IMR-90 (cell line): ENCODE results near the gene SCARB1. TPM values are rescaled to one million over a fixed set of nuclear protein-coding genes. Genes with fewer than 3 reads are reported as not detected.

Experiments
- ATAC-seq: fragments of 200-7000 bp; cut with Tn5 transposase; 2 replicates; pipeline ENCODE4 v1.9.1; 2020; ENCODE audit warnings: low read depth, mild to moderate bottlenecking, moderate library complexity
- BruUV-seq: library from RNA; stranded (reverse); fragments of 400-500 nt; replicated peaks from 2 replicates; lab custom pipeline; 2021; lab: Mats Ljungman, UMichigan
- CTCF ChIA-PET: fragments of 300-600 bp; formaldehyde crosslinking; extraction: SDS; loops from one replicate; lab custom pipeline; 2021; ENCODE audit warnings: antibody characterized with exemption; lab: Yijun Ruan, JAX
- POLR2A ChIA-PET: fragments of 300-600 bp; sonication (Branson Sonifier 250); formaldehyde crosslinking; loops from one replicate; lab custom pipeline; 2022; ENCODE audit warnings: antibody characterized with exemption; ENCODE audit not compliant: unreplicated experiment; lab: Charles Lee
- DNase-seq: peaks from one replicate; pipeline ENCODE4 v3.0.0; 2013
- H2AFZ ChIP-seq: replicated peaks from 2 replicates; pipeline ENCODE3; 2013; ENCODE audit warnings: low read length, mild to moderate bottlenecking; ENCODE audit not compliant: poor library complexity
- H2AK5ac ChIP-seq: 2 replicates; pipeline ENCODE4 v1.6.1; 2013; ENCODE audit warnings: low read depth, low read length, inconsistent platforms
- H2AK9ac ChIP-seq: replicated peaks from 2 replicates; pipeline ENCODE3; 2013; ENCODE audit warnings: mild to moderate bottlenecking, low read depth, low read length, moderate library complexity; ENCODE audit not compliant: poor library complexity
- H2BK120ac ChIP-seq: 2 replicates; pipeline ENCODE4 v1.6.1; 2013; ENCODE audit warnings: low read depth, low read length, inconsistent platforms
- H2BK15ac ChIP-seq: 3 replicates; pipeline ENCODE4 v1.6.1; 2013; ENCODE audit warnings: low read depth, low read length, inconsistent platforms
- H2BK20ac ChIP-seq: 2 replicates; pipeline ENCODE4 v1.6.1; 2013; ENCODE audit warnings: low read depth, mild to moderate bottlenecking, inconsistent platforms, low read length, moderate library complexity
- H2BK5ac ChIP-seq: 2 replicates; pipeline ENCODE4 v1.6.1; 2013; ENCODE audit warnings: mild to moderate bottlenecking, low read depth, low read length, inconsistent platforms; ENCODE audit not compliant: poor library complexity, severe bottlenecking
- H3K14ac ChIP-seq: replicated peaks from 2 replicates; pipeline ENCODE4 v1.6.1; 2013; ENCODE audit warnings: low read depth, low read length, inconsistent platforms
- H3K18ac ChIP-seq: 2 replicates; pipeline ENCODE4 v1.6.1; 2013; ENCODE audit warnings: low read depth, low read length, control low read depth
- H3K23ac ChIP-seq: 2 replicates; pipeline ENCODE4 v1.6.1; 2013; ENCODE audit warnings: low read depth, low read length, inconsistent platforms
- H3K27ac ChIP-seq: 2 replicates; pipeline ENCODE4 v1.5.1; 2013; ENCODE audit warnings: mild to moderate bottlenecking, control low read depth, low read length; ENCODE audit not compliant: insufficient read depth
- H3K27me3 ChIP-seq: 2 replicates; pipeline ENCODE4 v1.6.1; 2013; ENCODE audit warnings: low read length; ENCODE audit not compliant: control insufficient read depth, insufficient read depth
- H3K36me3 ChIP-seq: 2 replicates; pipeline ENCODE4 v1.6.1; 2013; ENCODE audit warnings: low read length, mixed read lengths; ENCODE audit not compliant: control insufficient read depth, insufficient read depth
- H3K4ac ChIP-seq: 2 replicates; pipeline ENCODE4 v1.6.1; 2013; ENCODE audit warnings: low read depth, low read length, inconsistent platforms
- H3K4me1 ChIP-seq: 2 replicates; pipeline ENCODE4 v1.6.1; 2013; ENCODE audit warnings: low read length, mixed read lengths; ENCODE audit not compliant: control insufficient read depth, insufficient read depth
- H3K4me2 ChIP-seq: 2 replicates; pipeline ENCODE4 v1.6.1; 2013; ENCODE audit warnings: low read depth, mild to moderate bottlenecking, control low read depth, low read length, moderate library complexity
- H3K4me3 ChIP-seq: 2 replicates; pipeline ENCODE4 v1.5.1; 2013; ENCODE audit warnings: low read depth, mild to moderate bottlenecking, control low read depth, low read length, moderate library complexity; ENCODE audit not compliant: insufficient read depth
- H3K56ac ChIP-seq: 2 replicates; pipeline ENCODE4 v1.6.1; 2013; ENCODE audit warnings: low read length, inconsistent platforms; ENCODE audit not compliant: insufficient read depth; ENCODE audit errors: extremely low read depth
- H3K79me1 ChIP-seq, 2 experiments: 2 replicates each; pipeline ENCODE4 v1.6.1; 2013; ENCODE audit warnings: low read length in 2 of 2, inconsistent platforms in 1 of 2, low read depth in 1 of 2
- H3K9ac ChIP-seq: 2 replicates; pipeline ENCODE4 v1.6.1; 2013; ENCODE audit warnings: low read depth, low read length, control low read depth
- H3K9me1 ChIP-seq: 2 replicates; pipeline ENCODE4 v1.6.1; 2013; ENCODE audit warnings: low read length, inconsistent platforms; ENCODE audit not compliant: insufficient read depth
- H3K9me3 ChIP-seq: 2 replicates; pipeline ENCODE4 v1.6.1; 2013; ENCODE audit warnings: low read length; ENCODE audit not compliant: control insufficient read depth, insufficient read depth
- H4K20me1 ChIP-seq: 2 replicates; pipeline ENCODE4 v1.6.1; 2013; ENCODE audit warnings: low read length, inconsistent platforms; ENCODE audit not compliant: insufficient read depth
- H4K5ac ChIP-seq: 2 replicates; pipeline ENCODE4 v1.6.1; 2013; ENCODE audit warnings: mild to moderate bottlenecking, low read depth, low read length, control low read depth
- H4K8ac ChIP-seq, 2 experiments: 2 replicates each; pipeline ENCODE4 v1.6.1; 2013; ENCODE audit warnings: low read depth in 2 of 2, low read length in 2 of 2, control low read depth in 1 of 2, inconsistent platforms in 1 of 2
- H4K91ac ChIP-seq: 2 replicates; pipeline ENCODE4 v1.6.1; 2013; ENCODE audit warnings: low read depth, low read length, inconsistent platforms; ENCODE audit not compliant: insufficient read depth
- BHLHE40 ChIP-seq: fragments of 150-350 bp; IDR thresholded peaks from 2 replicates; pipeline ENCODE4 v1.6.1; 2016; ENCODE audit warnings: mild to moderate bottlenecking, low read depth, low read length
- CHD1 ChIP-seq: IDR thresholded peaks from 2 replicates; pipeline ENCODE4 v1.6.1; 2012; ENCODE audit warnings: low read depth, low read length, improper control_type of control experiment
- FOS ChIP-seq: fragments of 150-350 bp; IDR thresholded peaks from 2 replicates; pipeline ENCODE4 v1.6.1; 2016; ENCODE audit warnings: low read depth, low read length
- MAFK ChIP-seq: IDR thresholded peaks from 2 replicates; pipeline ENCODE4 v1.6.1; 2012; ENCODE audit warnings: low read depth, low read length, improper control_type of control experiment
- MAZ ChIP-seq: IDR thresholded peaks from 2 replicates; pipeline ENCODE4 v1.6.1; 2012; ENCODE audit warnings: low read depth, mild to moderate bottlenecking, low read length, improper control_type of control experiment, moderate library complexity, borderline replicate concordance
- MXI1 ChIP-seq: IDR thresholded peaks from 2 replicates; pipeline ENCODE4 v1.6.1; 2012; ENCODE audit warnings: low read depth, mild to moderate bottlenecking, low read length, moderate library complexity, borderline replicate concordance
- NFE2L2 ChIP-seq: fragments of 150-350 bp; IDR thresholded peaks from 2 replicates; pipeline ENCODE4 v1.6.1; 2016; ENCODE audit warnings: low read depth, mild to moderate bottlenecking, low read length
- POLR2A ChIP-seq: IDR thresholded peaks from 2 replicates; pipeline ENCODE4 v1.6.1; 2012; ENCODE audit warnings: mild to moderate bottlenecking, low read depth, low read length
- RAD21 ChIP-seq: IDR thresholded peaks from 2 replicates; pipeline ENCODE4 v1.6.1; 2012; ENCODE audit warnings: low read length, improper control_type of control experiment
- RCOR1 ChIP-seq: IDR thresholded peaks from 2 replicates; pipeline ENCODE4 v1.6.1; 2012; ENCODE audit warnings: mild to moderate bottlenecking, low read length, improper control_type of control experiment; ENCODE audit not compliant: insufficient replicate concordance
- RFX5 ChIP-seq: IDR thresholded peaks from 2 replicates; pipeline ENCODE4 v1.8.0; 2012; ENCODE audit warnings: low read depth, mild to moderate bottlenecking, low read length, moderate library complexity
- SMC3 ChIP-seq: fragments of 150-350 bp; IDR thresholded peaks from 2 replicates; pipeline ENCODE4 v1.6.1; 2016; ENCODE audit warnings: low read depth, mild to moderate bottlenecking, antibody characterized with exemption, low read length, moderate library complexity
- WGBS, 2 experiments: methylation state at CpG; one replicate each; pipeline versions ENCODE4 v1.1.5 to v1.1.7; 2013; ENCODE audit warnings: missing lambda C conversion rate in 2 of 2; ENCODE audit not compliant: insufficient read length in 1 of 2; ENCODE audit errors: extremely low coverage in 2 of 2; 5-methylcytosine and 5-hydroxymethylcytosine counted together
- dilution Hi-C: fragments of 300-500 bp; cut with HindIII; formaldehyde crosslinking; loops from one replicate; pipeline ENCODE4 v1.14.3; 2018; ENCODE audit warnings: low sequenced_read_pairs; ENCODE audit not compliant: unreplicated experiment
- in situ Hi-C: fragments of 300-500 bp; cut with MboI; formaldehyde crosslinking; loops from 3 replicates; pipeline ENCODE4 v1.14.3; 2019; ENCODE audit warnings: low sequenced_read_pairs, inconsistent platforms, mixed read lengths
- intact Hi-C: fragments of 100-400 bp; cut with micrococcal nuclease; formaldehyde crosslinking; loops from 2 replicates; pipeline ENCODE4 v1.10.0; 2022
- polyA plus RNA-seq, 3 experiments: library from polyadenylated mRNA; depleted of rRNA; stranded (reverse); fragments of >200 nt; gene quantifications; 2 replicates each; pipeline ENCODE4 v1.2.3, GENCODE V29; 2012; ENCODE audit warnings: low replicate concordance in 1 of 3
- total RNA-seq: library from RNA; depleted of rRNA; stranded (reverse); fragments of >200 nt; gene quantifications from 2 replicates; pipeline ENCODE4 v1.2.3, GENCODE V29; 2012
- TF ChIP-seq, protein P1 (sequence below): fragments of 150-350 bp; IDR thresholded peaks from 2 replicates; pipeline ENCODE4 v1.6.1; 2016; ENCODE audit warnings: low read depth, mild to moderate bottlenecking, low read length, moderate library complexity, borderline replicate concordance
- TF ChIP-seq, protein P2 (sequence below): fragments of 150-350 bp; IDR thresholded peaks from 2 replicates; pipeline ENCODE4 v1.6.1; 2017; ENCODE audit warnings: mild to moderate bottlenecking, antibody characterized with exemption, low read length, low read depth

The SCARB1 gene
- total and polyA plus RNA-seq, 2 of the 4 experiments (the other 2 are of a cell fraction): 3.0 to 24.8 TPM

DNA sequence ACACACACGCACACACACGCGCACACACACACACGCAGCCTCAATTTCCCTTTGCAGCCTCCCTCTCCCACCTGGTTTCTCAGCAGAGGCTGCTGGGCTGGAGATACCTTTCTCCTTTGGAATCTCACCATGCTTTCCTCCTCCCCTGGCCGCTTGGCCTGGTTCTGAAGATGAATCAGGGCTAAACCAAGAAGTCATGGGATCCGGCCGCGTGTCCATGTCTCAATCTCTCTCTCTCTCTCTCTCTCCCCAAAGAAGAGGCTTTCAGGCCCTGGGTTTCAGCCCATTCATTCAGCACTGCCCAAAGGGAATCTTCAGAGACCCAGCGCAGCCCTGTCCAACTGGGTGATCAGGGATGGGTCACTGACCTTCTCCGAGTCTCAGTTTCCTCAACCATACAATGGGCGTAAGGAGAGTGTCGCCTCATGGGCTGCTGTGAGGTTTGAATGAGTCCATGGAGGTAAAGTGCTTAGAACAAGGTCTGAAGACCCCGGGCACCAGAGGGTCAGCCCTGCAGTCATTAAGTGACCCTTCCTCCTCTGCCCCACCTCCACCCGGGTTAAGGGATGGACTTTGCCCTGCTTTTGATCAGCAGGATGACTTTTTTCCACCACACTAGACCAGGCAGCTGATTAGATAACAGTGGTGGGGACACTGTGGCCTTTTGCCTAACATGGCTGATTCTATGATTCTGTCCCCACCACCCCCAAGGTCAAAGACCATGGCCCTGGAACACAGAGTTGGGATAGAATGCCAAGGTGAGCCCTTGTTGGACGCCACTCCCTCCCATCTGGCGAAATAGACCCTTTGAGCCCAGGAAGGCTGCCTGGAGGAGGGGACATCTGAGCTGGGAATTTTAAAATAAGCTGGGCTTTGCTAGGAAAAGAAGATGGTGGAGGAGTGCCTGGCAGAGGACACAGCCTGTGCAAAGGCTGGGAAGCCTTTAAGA lies 42.1 kb downstream of the SCARB1 start:
- H3K4me2 ChIP-seq: no peak overlapping the region
- no peaks in the 10 kb centered on the region; a peak in 1 of 4 replicates for H3K79me1 ChIP-seq
- no peak overlapping the region for H2BK5ac ChIP-seq
- no peaks in the 10 kb centered on the region for H3K27me3 ChIP-seq
- H2BK120ac ChIP-seq: no peak overlapping the region
- BruUV-seq: no TSS peak
- POLR2A ChIA-PET: no interaction called here
- H2AK9ac ChIP-seq: no peak overlapping the region
- no peak overlapping the region for H4K91ac ChIP-seq
- H3K36me3 ChIP-seq: no peaks in the 10 kb centered on the region
- no peak overlapping the region for H3K27ac ChIP-seq
- H3K23ac ChIP-seq: no peak overlapping the region
- H3K9ac ChIP-seq: no peak overlapping the region
- no peak overlapping the region for H4K5ac ChIP-seq
- H4K8ac ChIP-seq: no peak overlapping the region
- dilution Hi-C loops (no loop called here), intact Hi-C loops (loop anchor here (10.0 kb wide), 1 partner anchor 83 kb away; no protein-coding TSS in a partner anchor), in situ Hi-C loops (no loop called here)
- no peak overlapping the region for H2AK5ac ChIP-seq
- ATAC-seq (no peak), DNase-seq (no peak)
- H2AFZ ChIP-seq: no peak overlapping the region
- no peaks in the 10 kb centered on the region for H3K4me1 ChIP-seq
- no peak overlapping the region for H3K4ac ChIP-seq
- peaks cover 4% of the 10 kb centered on the region; the same call in 1 of the 2 replicates for H4K20me1 ChIP-seq
- no peak overlapping the region for H3K4me3 ChIP-seq
- H3K9me1 ChIP-seq: peaks cover 3% of the 10 kb centered on the region; the same call in 1 of the 2 replicates
- no peak overlapping the region for H3K56ac ChIP-seq
- H3K9me3 ChIP-seq: no peaks in the 10 kb centered on the region
- CTCF ChIA-PET: no interaction called here
- no peak overlapping the region for H3K18ac ChIP-seq
- no peak overlapping the region for H3K14ac ChIP-seq
- H2BK20ac ChIP-seq: no peak overlapping the region
- 86% methylated on average over 4 of the region's 16 CpGs; no CpG with 5 or more reads in 1 of the 2 experiments for WGBS, 2 experiments
- H2BK15ac ChIP-seq: no peak overlapping the region
- TF ChIP-seq POLR2A (no peak), MAZ (no peak), RAD21 (no peak), FOS (no peak), BHLHE40 (no peak), NFE2L2 (no peak), MXI1 (no peak), MAFK (no peak), CHD1 (no peak), RCOR1 (no peak), RFX5 (no peak), SMC3 (no peak)
- TF ChIP-seq, protein P1, sequence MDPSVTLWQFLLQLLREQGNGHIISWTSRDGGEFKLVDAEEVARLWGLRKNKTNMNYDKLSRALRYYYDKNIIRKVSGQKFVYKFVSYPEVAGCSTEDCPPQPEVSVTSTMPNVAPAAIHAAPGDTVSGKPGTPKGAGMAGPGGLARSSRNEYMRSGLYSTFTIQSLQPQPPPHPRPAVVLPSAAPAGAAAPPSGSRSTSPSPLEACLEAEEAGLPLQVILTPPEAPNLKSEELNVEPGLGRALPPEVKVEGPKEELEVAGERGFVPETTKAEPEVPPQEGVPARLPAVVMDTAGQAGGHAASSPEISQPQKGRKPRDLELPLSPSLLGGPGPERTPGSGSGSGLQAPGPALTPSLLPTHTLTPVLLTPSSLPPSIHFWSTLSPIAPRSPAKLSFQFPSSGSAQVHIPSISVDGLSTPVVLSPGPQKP: no peak
- TF ChIP-seq, protein P2, sequence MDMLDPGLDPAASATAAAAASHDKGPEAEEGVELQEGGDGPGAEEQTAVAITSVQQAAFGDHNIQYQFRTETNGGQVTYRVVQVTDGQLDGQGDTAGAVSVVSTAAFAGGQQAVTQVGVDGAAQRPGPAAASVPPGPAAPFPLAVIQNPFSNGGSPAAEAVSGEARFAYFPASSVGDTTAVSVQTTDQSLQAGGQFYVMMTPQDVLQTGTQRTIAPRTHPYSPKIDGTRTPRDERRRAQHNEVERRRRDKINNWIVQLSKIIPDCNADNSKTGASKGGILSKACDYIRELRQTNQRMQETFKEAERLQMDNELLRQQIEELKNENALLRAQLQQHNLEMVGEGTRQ: no peak
